SK-N-DZ (cell line): ENCODE data around the gene OR2V2.
A peak's percentile ranks its signal among the peaks of the same experiment; 100 is the strongest.

Source experiments
- DNase-seq: peaks from one replicate; pipeline ENCODE4 v3.0.0-alpha.2; 2015; ENCODE audit warnings: low spot score

The OR2V2 gene

DNA sequence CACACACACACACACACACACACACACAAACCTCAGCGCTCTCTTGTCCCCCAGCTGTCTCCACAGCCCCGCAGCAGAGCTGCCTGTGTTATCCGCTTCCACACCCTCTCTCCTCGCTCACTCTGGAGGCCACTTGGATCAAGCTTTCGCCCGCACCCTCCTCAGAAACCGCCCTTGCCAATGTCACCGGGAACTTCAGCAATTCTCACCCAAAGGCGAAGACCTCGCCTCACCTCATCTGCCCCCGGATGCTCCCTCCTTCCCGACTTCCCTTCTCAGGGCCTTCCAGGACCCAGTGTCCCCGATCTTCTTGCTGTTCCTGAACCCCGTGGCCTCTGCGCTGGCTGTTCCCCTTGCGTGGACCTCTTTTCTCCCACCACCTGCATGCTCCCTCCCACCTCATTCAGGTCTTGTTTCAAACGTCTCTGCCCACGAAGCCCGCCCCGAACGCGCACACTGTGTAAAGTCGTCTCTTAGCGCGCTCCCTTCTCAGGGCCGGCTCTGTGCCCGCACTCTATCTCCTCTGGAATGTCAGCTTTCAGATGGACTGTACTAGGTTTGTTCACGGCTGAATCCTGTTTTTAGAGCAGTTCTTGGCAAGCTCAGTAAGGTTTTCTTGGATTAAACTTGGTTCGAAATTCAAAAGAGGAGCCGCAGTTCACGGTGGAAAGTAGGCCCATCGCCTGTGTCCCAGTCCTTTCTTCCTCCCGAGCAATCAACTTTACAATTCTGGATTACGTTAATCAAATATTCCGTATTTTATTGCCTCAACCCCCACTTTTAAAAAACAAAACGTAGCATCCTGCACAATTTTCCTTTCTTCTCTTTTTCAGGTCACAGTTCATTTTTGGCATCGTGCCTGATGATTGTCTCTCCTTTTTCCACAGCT is 58.6 kb downstream of the OR2V2 start:
- DNase-seq, result peak; percentile 30

GRCh38 chr5:181207214-181207959 is 60.0 kb downstream of the OR2V2 start:
- peak; percentile 88 for DNase-seq

GRCh38 chr5:181207960-181208253 is 60.5 kb downstream of the OR2V2 start:
- DNase-seq, result no peak
